GM12892 (cell line): ENCODE measurements around the gene SRM.

Experiments used
- DNase-seq: peaks from one replicate; pipeline ENCODE4 v3.0.0; 2011; ENCODE audit not compliant: insufficient read length
- FAIRE-seq: peaks from 2 replicates; lab custom pipeline; 2011; peaks lifted over from hg19 to GRCh38; lab: Jason Lieb, UNC
- POLR2A ChIP-seq: IDR thresholded peaks from 2 replicates; pipeline ENCODE4 v1.6.1; 2011; ENCODE audit warnings: low read depth, low read length, control low read depth
- POLR2AphosphoS5 ChIP-seq: IDR thresholded peaks from 2 replicates; pipeline ENCODE4 v1.6.1; 2011; ENCODE audit warnings: low read depth, low read length, control low read depth
- TAF1 ChIP-seq: IDR thresholded peaks from 2 replicates; pipeline ENCODE4 v1.6.1; 2011; ENCODE audit warnings: low read depth, mild to moderate bottlenecking, control low read depth, low read length, borderline replicate concordance

Gene SRM

GRCh38 chr1:11061652-11062365 is 2.0 kb upstream of the SRM start:
- FAIRE-seq, result peak; percentile 24
- no peak for DNase-seq
- TF ChIP-seq POLR2AphosphoS5 (no peak), POLR2A (no peak), TAF1 (no peak)

GRCh38 chr1:11059155-11059967 is 457 bp downstream of the SRM start:
- no peak; the same call in 1 of the 2 replicates for TF ChIP-seq POLR2AphosphoS5
- TF ChIP-seq TAF1, result 0 out of 2 replicates have a peak, but pooled peaks have one; percentile 5
- TF ChIP-seq POLR2A, result no peak
- DNase-seq (no peak), FAIRE-seq (no peak)

GRCh38 chr1:11058595-11059154 is 1.1 kb downstream of the SRM start:
- FAIRE-seq (no peak), DNase-seq (no peak)
- TF ChIP-seq POLR2A (no peak), POLR2AphosphoS5 (no peak), TAF1 (no peak)

GRCh38 chr1:11058026-11058425 is 1.8 kb downstream of the SRM start:
- TF ChIP-seq POLR2A, result no peak
- no peak for TF ChIP-seq TAF1
- no peak for TF ChIP-seq POLR2AphosphoS5
- DNase-seq, result no peak
- no peak for FAIRE-seq

DNA sequence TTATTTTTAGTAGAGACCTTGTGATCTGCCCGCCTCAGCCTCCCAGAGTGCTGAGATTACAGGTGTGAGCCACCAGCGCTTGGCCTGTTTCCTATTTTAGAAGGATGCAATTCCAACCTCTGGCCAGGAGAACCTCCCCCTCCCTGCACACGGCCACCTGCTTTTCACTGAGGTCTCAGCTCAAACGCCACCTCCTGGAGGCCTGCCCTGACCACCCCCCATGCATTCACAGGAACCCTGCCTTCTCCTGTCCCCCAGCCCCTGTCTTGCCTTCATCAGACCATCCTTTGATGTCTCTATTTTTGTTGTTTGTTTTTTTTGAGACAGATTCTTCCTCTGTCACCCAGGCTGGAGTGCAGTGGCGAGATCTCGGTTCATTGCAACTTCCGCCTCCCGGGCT is 2.3 kb downstream of the SRM start:
- TF ChIP-seq POLR2AphosphoS5, result no peak
- no peak for TF ChIP-seq TAF1
- no peak for TF ChIP-seq POLR2A
- FAIRE-seq, result no peak

DNA sequence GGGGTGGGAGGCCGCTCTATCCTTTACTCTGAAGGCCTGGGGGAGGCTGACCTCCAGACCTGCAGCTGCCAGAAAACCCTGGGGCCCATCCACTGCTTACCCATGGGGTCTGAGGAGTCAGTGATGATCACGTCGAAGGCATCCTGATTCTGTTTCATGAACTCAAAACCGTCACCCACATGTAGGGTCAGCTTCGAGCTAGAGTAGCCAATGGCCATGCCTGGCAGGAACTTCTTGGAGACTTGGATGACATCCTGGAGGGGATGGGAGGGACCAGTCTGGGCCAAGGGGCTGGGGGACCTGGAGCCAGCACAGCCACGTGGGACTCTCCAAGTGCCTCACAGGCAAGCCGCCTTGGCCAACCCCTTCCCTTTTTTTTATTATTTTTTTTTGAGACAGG is 3.3 kb downstream of the SRM start:
- FAIRE-seq, result no peak
- no peak for TF ChIP-seq POLR2A
- no peak for TF ChIP-seq POLR2AphosphoS5
- TF ChIP-seq TAF1, result no peak

More for the DNA sequence above, 2.3 kb downstream of the SRM start:
- DNase-seq, result no peak

GRCh38 chr1:11055676-11056075 is 4.1 kb downstream of the SRM start:
- FAIRE-seq (no peak), DNase-seq (no peak)
- TF ChIP-seq POLR2A (no peak; the same call in 1 of the 2 replicates), POLR2AphosphoS5 (no peak), TAF1 (no peak)

More for the DNA sequence above, 3.3 kb downstream of the SRM start:
- no peak for DNase-seq

- FAIRE-seq (no peak), DNase-seq (no peak)
- TF ChIP-seq POLR2AphosphoS5, result no peak
- no peak for TF ChIP-seq POLR2A
- TF ChIP-seq TAF1, result no peak
Observed at GRCh38 chr1:11054666-11055065, 5.2 kb downstream of the SRM start.

GRCh38 chr1:11054181-11054580 is 5.6 kb downstream of the SRM start:
- FAIRE-seq (no peak), DNase-seq (no peak)
- TF ChIP-seq POLR2AphosphoS5 (no peak), TAF1 (no peak), POLR2A (no peak)

- DNase-seq (no peak), FAIRE-seq (no peak)
- TF ChIP-seq POLR2A (no peak), POLR2AphosphoS5 (0 out of 2 replicates have a peak, but pooled peaks have one; percentile 19), TAF1 (no peak)
Observed at GRCh38 chr1:11053758-11054137, 6.1 kb downstream of the SRM start.

- no peak for DNase-seq
- TF ChIP-seq POLR2A (no peak; the same call in 1 of the 2 replicates), POLR2AphosphoS5 (no peak; the same call in 1 of the 2 replicates), TAF1 (no peak)
- FAIRE-seq, result no peak
Observed at GRCh38 chr1:11052839-11053757, 6.7 kb downstream of the SRM start.
